ENCODE measurements around the gene RTBDN.

DNA sequence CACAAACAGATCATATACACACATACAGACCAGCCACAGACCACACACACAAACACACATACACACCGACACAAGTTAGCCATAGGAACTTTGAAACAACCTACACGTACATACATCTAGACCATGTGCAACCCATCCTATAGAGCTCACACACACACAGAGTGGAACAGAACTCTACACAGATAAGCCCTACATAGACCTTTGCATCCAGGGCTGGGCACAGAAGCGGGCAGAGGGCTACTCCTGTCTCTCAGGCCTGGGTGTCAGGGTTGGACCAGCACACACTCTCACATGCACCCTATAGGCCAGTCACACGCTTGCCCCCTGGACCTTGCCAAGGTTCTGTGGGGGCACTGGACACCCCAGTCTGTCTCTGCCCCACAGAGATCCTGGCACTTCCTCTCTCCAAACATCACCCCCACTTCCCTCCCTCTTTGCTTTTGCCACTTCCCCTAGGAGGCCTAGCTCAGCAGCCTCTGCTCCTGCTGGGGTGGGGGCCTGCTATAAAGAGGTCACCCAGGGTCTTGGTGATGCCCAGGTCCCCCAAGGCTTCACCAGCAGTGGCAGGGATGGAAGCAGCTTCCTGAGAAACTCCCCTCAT lies 48.8 kb downstream of the RTBDN start:
- no peak for TF ChIP-seq TAF1 (IDR thresholded peaks at IDR 0.05; ENCODE audit: low read depth, low read length)
- no peak for TF ChIP-seq POLR2AphosphoS5 (IDR thresholded peaks at IDR 0.05; ENCODE audit: low read depth, low read length)
- no peak for TF ChIP-seq KDM5A (IDR thresholded peaks at IDR 0.05; ENCODE audit: low read length)
- TF ChIP-seq, protein P1, sequence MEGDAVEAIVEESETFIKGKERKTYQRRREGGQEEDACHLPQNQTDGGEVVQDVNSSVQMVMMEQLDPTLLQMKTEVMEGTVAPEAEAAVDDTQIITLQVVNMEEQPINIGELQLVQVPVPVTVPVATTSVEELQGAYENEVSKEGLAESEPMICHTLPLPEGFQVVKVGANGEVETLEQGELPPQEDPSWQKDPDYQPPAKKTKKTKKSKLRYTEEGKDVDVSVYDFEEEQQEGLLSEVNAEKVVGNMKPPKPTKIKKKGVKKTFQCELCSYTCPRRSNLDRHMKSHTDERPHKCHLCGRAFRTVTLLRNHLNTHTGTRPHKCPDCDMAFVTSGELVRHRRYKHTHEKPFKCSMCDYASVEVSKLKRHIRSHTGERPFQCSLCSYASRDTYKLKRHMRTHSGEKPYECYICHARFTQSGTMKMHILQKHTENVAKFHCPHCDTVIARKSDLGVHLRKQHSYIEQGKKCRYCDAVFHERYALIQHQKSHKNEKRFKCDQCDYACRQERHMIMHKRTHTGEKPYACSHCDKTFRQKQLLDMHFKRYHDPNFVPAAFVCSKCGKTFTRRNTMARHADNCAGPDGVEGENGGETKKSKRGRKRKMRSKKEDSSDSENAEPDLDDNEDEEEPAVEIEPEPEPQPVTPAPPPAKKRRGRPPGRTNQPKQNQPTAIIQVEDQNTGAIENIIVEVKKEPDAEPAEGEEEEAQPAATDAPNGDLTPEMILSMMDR (IDR thresholded peaks at IDR 0.05; ENCODE audit: control extremely low read depth in 1 of 3, insufficient read depth in 1 of 3, low read depth in 1 of 3, low read length in 3 of 3) = no peak
- TF ChIP-seq GABPA (IDR thresholded peaks at IDR 0.05; ENCODE audit: borderline replicate concordance, insufficient read depth, low read length) = no peak
- no peak for TF ChIP-seq CEBPB (IDR thresholded peaks at IDR 0.05; ENCODE audit: low read depth, low read length)
- TF ChIP-seq BACH1 (IDR thresholded peaks at IDR 0.05; ENCODE audit: low read length) = no peak
- TF ChIP-seq POLR2A (IDR thresholded peaks at IDR 0.05; ENCODE audit: control extremely low read depth in 1 of 2, low read depth in 2 of 2, low read length in 2 of 2) = no peak
- no peak for TF ChIP-seq NRF1 (IDR thresholded peaks at IDR 0.05; ENCODE audit: low read depth, low read length)
- no peak for TF ChIP-seq MAFK (IDR thresholded peaks at IDR 0.05; ENCODE audit: low read depth, low read length)
- TF ChIP-seq CBX5 (IDR thresholded peaks at IDR 0.05; ENCODE audit: low read depth, low read length) = no peak
- TF ChIP-seq SUZ12 (IDR thresholded peaks at IDR 0.05; ENCODE audit: low read length) = no peak

All from H1 (cell line).